Activated CD4-positive, alpha-beta T cell treated with anti-CD3 and anti-CD28 coated beads for 4 hours (primary cell): Measurements from ENCODE around the gene SH3BP4.

Experiments used
- DNase-seq, 2 donors: peaks; one replicate each; pipeline ENCODE4 v3.0.0-alpha.2; 2020

Gene SH3BP4

GRCh38 chr2:234949762-234950434 lies 1.9 kb upstream of the SH3BP4 start:
- DNase-seq, result no peak

- DNase-seq, result no peak
Observed at GRCh38 chr2:234950435-234950729, 1.4 kb upstream of the SH3BP4 start.

GRCh38 chr2:234950730-234951663 lies 820 bp upstream of the SH3BP4 start:
- no peak for DNase-seq

- DNase-seq, result no peak
Observed at GRCh38 chr2:234952270-234953115, 676 bp downstream of the SH3BP4 start.

DNA sequence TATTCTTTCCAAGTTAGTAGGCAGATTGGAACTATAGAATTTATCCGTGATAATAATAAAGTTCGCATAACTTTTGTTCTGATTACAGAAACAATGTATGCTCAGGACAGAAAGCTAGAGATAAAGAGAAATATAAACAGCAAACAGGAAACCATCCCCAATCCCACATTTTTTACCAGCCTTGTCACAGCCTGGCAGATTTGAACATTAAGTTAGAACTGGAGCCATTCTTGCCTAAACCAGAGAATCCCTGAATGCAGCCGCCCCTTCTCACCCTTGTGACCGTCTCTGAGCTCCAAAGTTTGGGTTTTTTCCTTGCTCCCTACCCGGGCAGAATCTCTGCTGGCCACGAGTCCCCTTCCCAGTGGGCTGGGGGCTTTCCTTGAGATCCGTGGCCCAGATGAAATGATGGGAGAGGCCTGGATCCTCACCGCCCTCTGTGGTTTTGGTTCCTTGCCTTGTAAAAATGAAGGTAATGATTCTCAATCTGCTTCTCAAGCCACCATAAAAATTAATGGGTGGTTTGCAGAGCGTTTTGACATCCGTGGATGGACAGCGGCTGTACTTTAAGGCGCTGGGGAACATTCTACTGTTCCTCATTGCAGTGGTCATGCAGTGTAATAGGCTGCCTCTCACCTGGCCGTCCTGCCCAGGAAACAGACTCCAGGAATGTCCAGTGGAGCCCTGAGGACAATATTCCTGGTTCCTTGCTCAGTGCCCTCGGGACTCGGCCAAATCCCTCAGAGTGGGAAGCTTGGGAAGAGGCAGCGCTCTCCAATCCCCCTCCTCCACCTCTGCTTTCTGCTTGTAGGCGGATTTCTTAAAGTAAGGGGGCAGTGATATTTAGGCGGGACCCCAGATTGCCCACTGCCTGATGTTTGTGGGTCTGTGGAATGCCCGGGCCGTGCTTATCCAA lies 1.6 kb downstream of the SH3BP4 start:
- DNase-seq, result no peak

- no peak for DNase-seq
Observed at GRCh38 chr2:234954551-234954992, 2.8 kb downstream of the SH3BP4 start.

- no peak for DNase-seq
Observed at GRCh38 chr2:234955091-234955591, 3.3 kb downstream of the SH3BP4 start.

GRCh38 chr2:234955971-234956509 lies 4.2 kb downstream of the SH3BP4 start:
- no peak for DNase-seq

GRCh38 chr2:234957834-234958135 lies 6.0 kb downstream of the SH3BP4 start:
- no peak for DNase-seq

DNA sequence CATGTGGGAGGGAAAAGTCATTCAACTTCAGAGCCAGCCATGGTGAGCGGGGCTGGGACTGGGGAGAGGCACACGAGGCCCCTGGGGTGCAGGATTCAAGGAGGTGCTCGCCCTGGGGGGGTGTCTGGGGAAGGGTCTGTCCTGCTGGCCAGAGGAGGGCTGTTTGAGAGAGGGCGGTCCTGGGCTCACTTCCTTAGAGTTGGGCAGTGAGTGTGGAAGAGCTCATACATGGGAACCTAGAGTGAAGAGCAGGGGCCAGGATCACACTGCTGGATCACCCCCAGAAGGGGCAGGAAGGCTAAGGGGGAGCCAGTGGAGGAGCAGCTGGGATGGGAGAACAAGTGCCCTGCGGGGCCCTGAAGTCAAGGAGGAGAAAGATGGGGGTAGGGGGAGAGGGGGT lies 6.5 kb downstream of the SH3BP4 start:
- no peak for DNase-seq

GRCh38 chr2:234958746-234959395 lies 7.1 kb downstream of the SH3BP4 start:
- DNase-seq, result no peak

- DNase-seq, result no peak
Observed at GRCh38 chr2:234960175-234961088, 8.6 kb downstream of the SH3BP4 start.

DNA sequence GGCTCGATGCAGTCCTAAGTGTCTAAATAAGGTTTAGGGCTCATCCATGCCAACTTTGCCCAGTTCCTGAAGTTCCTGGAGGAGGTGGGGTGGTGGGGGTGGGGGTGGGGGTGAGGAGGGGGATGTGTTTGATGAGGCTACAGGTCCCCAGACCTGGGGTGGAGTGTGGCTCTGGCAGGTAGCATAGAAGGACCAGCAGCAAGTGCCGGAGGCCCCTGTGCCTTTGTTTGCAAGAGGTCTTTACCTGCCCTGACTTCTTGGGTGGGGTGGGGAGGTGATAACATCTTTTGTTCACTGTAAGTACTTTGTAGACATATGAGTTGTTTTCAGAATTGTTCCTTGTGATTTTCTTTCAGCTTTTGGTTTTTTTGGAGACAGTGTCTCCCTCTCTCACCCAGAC lies 10.0 kb downstream of the SH3BP4 start:
- DNase-seq, result no peak

- DNase-seq, result no peak
Observed at GRCh38 chr2:234963773-234964615, 12.2 kb downstream of the SH3BP4 start.

DNA sequence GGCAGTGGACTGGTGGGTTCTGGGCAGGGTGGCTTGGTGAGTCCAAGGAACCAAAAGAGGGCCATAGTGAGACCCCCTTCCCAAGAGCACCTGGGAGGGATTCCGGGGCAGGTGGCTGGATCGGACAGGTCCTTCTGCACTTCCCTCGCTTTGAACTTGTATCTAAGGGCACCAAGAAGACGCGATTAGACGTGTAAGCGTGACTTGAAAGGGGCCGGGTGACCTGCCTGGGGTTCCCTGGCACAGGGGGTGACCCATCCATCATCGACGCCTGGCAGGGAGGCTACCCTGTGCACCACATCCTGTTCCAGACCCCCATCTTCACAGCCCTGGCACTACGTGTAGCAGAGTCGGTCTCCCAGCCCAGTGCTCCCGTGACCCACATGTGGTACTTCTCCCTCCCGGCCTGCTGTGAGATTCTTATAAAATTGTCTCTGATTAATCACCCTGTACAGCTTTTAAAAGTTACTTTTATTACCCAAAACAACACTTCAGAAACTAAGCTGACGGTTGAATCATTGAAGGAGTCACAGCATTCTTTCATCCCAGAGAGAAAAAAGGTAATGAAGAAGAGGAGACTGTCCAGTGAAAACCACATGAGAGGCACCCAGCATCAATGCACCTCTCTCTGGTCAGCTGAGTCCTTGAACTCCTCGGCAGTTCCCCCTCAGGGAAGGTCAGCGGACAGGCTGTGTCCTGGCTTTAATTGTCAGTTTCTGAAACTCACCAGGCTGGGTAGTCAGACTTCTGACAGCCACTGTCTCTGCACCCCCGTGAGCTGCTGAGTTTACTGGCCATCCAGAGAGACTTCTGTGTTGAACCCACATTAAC lies 13.0 kb downstream of the SH3BP4 start:
- DNase-seq, result no peak

DNA sequence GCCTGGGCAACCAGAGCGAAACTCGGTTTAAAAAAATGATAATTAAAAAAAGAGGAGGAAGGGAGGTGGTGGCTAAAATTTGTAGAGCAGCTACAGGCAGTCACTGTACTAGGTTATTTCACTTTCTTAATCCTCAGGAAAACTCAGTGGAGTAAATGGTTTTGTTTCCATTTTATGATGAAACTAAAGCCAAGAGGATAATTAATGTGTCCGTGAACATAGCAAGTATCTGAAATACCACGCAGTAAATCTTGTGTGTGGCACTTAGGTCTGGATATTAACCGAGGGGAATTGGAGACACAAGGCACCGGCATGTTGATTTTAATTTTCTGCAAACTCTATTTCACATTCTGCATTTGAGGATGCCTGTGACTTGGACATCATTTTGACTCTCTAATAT lies 14.5 kb downstream of the SH3BP4 start:
- DNase-seq, result no peak

- DNase-seq, result no peak
Observed at GRCh38 chr2:234967201-234967869, 15.5 kb downstream of the SH3BP4 start.

GRCh38 chr2:234967870-234968208 lies 16.0 kb downstream of the SH3BP4 start:
- DNase-seq, result no peak
